Activated CD8-positive, alpha-beta memory T cell treated with anti-CD3 and anti-CD28 coated beads, Interleukin-2, amount 50 U/mL, for 24 hours (primary cell): ENCODE measurements around the gene RRP1.

ENCODE experiments used
- DNase-seq: peaks from one replicate; pipeline ENCODE4 v3.0.0-alpha.2; 2020; ENCODE audit errors: extremely low read depth

Gene RRP1

DNA sequence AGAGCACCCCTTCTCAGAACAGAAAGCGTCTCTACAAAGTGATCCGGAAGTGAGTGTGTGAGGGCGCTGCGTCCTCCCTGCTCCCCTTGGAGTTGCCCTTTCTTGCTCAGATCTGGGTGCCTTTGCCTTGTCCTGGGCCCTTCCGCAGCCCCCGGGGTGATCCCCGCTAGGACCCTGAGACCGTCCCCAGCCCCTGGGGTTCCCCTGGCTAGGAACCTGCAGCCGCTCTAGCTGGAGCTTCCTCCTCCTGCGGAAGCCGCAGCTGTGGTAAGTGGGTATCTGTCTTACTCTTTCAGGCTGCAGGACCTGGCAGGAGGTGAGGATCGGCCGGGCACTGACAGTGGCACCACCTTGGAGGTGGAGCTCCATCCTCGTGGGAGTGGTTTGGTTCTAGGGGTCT, 11.2 kb downstream of the RRP1 start:
- no peak for DNase-seq

DNA sequence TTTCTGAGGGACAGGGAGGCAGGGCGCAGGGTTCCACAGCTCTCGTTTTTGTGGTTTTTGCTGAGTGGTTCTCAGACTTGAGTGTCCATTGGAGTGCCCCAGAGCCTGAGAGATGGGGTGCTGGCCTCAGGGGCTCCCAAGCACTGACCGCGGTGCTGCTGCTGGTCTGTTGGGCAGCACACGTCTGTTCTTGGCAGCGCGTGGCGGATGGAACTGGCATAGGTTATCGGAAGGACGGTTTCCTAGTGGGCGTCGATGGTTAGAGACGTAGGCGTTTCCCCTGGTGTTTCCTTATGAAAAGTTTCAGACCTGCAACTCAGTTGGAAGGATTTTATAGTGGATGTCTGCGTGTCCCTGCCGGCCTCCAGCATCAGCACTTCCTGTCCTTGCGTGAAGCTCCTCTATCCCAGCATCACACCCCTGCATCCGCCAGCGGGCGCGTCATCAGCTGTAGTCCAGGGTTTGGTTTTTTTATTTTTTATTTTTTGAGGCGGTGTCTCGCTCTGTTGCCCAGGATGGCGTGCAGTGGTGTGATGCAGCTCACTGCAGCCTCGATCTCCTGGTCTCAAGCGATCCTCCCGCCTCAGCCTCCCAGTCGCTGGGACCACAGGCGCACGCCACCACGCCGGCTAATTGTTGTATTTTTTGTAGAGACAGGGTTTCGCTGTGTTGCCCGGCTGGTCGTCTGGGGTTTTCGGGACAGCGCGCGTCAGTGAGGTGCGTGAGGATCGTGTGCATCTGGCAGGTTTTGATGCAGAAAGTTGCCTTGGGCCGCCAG, 11.8 kb downstream of the RRP1 start:
- DNase-seq: no peak

DNA sequence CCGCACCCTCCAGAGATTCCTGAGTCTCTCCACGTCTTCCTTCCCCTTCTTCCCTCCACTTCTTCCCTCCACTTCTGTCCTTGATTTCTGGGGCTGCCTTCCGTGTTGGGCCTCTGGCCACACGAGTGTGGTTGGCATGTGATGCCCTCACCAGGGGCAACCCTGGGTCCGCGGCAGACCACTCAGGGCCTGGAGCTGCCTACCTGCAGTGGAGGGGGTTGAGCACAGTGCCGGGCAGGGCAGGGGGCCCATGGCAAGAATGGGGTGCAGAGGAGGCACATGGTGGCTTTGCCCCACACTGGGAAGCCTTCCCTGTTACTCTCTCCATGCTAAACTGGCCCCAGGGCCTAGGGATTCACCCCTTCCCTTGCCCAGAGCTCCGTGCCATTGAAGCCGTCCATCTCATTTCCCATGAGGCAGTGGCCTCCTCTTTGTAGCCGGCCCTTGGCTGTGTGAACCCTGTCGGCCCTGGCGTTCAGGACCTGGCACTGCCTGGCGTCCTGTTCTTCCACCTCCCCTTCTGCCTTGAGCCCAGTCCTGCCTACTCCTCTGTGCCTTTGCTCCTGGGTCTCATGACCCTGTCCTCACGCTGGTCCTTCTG, 13.4 kb downstream of the RRP1 start:
- DNase-seq: no peak

DNA sequence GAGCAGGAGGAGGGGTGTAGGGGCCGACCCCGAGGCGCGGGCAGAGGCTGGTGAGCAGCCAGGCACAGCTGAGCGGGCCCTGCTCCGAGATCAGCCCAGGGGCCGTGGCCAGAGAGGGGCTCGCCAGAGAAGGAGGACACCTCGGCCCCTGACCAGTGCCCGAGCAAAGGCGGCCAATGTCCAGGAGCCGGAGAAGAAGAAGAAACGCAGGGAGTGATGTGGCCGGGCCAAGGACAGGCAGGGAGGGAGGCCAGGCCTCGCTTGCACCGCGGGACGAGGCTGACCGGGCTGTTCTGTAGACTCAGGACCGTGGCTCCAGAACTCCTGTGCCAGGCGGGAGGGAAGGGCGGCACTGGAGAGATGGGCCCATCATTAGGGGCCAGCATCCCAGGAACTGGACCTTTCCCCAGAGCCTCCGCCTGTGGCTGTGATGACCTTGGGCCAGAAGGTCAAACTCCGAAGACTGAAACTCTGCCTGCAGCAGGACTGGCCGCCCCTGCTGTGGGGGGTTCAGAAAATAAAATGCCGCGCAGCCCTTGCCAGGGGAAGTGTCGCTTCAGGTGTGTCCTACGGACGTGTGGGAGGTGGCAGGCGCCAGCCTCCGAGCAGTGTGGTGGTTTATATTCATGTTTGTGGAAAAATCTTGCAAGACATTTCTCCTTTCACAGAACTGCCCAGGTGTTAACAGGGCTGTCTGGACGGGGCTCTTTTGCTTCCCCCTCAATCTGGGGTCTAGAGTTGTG, 14.4 kb downstream of the RRP1 start:
- no peak for DNase-seq

DNA sequence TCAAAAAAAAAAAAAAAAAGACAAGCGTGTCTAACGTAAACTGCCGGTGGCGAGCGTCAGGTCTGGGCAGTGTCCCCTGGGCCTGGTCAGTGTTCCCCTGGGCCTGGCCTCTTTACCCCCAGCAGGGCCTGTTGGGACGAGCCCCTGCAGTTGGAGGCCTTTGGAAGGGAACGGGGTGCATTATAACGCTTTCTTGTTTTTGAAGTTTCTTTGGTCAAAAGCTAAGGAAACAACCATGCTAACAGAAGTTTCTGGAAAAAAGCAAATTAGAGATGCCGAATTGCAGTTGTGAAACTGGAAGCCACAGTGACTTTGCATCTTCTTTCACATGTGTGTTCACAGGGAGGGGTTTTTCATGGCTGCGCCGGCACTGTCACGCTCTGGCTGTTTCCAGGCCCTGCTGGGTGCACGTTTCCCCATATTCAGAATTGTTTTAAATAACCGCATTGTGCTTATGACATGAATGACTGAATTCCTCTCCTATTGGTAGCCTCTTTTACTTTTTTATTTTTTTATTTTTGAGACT, 16.0 kb downstream of the RRP1 start:
- DNase-seq: no peak

DNA sequence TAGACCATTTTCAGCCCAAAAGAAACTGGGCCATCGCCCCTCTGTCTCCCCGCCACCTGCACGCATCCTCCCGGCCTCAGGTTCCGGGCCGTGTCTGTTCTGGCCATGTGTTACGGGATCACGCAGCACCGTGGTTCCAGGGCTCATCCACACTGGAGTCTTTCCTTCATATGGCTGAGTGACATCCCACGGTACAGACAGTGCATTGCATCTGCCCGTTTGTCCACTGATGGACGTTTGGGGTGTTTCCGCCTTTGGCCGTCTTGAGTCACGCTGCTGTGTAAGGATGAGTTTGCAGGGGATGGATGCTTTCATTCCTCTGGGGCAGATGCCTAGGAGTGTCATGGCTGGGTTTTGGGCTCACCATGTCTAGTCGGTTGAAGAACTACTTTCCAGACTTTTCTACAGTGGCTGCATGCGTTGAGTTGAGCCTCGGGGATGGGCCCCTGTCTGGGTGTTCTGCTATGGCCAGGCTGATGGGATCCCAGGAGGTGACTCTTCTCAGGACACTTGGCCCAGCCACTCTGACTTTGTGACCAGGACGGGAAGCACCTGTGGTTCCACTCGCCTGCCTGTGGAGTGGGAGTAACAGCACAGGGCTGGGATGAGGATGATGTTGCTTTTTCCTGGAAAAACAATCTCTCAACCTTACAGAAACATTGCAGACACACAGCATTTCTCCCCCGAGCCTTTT, 16.8 kb downstream of the RRP1 start:
- DNase-seq: no peak

DNA sequence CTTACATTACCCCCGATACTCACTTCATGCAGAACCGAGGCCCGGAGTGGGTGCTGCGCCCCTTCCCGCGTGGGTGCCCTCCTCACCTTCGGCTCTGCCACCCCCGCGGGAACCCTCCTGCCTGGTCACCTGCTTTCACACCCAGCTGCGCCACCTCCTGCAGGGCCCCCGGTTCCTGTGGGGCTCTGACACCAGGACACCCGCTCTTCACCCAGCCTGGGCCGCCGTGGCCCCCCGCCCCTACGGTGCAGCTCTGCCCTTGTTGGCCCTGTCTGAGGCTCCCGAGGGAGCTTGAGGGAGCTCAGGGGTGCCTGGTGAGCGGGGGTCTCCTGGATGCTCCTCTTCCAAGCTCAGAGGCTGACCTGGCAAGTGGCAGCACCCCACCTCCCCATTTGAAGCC, 19.0 kb downstream of the RRP1 start:
- DNase-seq: no peak

DNA sequence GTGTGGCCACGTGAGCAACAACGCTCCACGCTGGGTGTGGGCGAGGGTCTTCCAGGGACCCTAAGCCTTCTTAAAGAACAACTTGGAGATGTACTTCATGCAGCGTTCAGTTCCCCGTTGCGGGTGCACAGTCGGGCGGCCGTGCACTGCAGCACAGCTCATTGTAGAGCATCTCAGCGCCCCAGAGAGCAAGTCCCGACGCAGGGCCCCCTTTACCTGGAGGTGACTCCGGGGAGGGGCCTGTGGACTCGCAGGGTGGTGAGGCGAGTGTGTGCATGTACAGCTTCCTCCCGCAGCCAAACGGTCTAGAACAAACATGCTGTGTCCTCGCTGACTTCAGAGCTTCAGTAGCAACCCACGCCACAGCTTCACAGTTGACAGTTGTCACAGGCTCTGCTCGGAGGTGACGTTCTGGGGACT, 19.5 kb downstream of the RRP1 start:
- no peak for DNase-seq

DNA sequence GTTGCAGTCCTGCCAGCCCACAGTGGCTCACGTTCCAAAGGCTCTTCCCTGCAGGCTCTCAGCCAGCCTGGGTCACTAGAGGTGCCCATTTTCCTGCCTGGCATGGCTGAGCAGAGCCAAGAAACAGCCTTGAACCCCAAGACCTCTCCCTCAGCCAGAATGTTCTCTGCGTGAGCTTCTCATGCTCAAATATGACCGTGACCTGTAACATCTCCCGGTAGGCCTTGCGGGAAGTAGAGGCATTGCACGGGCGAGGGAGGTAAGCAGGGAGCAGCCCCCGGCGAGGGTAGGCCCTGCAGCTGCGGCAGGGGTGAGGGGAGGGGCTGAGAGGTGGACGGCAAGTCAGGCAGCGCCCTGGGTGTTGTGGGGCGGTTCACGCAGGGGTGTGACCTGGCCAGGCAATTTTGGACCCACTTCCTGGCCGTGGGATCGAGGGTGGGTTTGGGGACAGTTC, 20.0 kb downstream of the RRP1 start:
- DNase-seq: no peak

DNA sequence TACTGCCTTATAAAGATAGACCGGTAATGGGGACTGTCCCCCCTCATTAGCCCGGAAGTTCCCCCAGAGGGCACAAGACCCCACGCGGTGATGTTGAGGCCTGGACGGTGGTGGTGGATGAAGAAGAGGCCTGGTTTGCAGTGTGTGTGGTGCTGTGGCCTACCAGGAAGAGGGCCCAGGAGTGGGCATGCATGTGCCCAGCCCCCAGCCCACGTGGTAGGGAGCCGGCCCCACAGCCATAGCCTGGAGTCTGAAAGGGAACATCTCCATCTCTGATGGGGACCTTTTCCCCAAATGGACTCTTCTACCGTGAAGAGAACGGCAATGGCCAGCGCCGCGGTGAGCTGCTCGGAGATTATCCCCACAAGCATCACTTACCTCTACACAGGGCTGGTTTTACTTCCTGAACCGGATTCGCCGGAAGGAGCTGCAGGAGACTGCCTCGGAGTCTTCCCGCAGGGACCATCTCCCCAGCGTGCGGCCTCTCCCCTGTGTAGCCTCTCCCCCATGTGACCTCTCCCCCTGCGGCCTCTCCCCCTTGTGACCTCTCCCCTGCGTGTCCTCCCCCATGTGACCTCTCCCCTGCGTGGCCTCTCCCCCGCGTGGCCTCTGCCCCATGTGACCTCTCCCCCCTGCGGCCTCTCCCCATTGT, 20.6 kb downstream of the RRP1 start:
- no peak for DNase-seq

DNA sequence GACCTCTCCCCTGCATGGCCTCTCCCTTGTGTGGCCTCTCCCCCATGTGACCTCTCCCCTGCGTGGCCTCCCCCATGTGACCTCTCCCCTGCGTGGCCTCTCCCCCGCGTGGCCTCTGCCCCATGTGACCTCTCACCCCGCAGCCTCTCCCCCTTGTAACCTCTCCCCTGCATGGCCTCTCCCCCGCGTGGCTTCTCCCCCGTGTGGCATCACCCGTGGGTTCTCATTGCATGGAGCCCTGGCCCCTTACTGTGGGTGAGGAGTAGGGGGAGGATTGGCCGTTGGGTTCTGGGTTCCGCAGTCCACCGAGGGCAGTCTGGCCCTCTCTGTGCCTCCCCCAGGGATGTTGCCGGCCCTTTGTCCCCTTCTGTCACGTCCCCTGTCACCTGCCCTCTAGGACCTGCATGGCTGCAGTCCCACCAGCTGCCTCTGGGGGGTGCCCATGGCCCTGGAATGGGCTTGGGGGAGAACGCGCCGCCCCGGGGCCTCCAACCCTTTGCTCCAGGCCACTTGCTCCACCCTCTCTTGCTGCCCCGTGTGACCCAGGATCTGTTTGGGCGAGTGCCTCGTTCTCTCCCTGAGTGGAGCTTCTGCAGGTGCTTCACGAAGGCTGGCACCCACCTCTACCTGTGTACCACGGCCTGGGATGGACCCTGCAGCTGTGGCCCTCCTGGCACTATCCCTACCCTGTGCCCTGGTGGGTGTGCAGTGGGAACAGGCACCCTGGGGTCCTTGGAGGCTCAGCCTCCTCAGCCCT, 21.3 kb downstream of the RRP1 start:
- peak; percentile 78 for DNase-seq

DNA sequence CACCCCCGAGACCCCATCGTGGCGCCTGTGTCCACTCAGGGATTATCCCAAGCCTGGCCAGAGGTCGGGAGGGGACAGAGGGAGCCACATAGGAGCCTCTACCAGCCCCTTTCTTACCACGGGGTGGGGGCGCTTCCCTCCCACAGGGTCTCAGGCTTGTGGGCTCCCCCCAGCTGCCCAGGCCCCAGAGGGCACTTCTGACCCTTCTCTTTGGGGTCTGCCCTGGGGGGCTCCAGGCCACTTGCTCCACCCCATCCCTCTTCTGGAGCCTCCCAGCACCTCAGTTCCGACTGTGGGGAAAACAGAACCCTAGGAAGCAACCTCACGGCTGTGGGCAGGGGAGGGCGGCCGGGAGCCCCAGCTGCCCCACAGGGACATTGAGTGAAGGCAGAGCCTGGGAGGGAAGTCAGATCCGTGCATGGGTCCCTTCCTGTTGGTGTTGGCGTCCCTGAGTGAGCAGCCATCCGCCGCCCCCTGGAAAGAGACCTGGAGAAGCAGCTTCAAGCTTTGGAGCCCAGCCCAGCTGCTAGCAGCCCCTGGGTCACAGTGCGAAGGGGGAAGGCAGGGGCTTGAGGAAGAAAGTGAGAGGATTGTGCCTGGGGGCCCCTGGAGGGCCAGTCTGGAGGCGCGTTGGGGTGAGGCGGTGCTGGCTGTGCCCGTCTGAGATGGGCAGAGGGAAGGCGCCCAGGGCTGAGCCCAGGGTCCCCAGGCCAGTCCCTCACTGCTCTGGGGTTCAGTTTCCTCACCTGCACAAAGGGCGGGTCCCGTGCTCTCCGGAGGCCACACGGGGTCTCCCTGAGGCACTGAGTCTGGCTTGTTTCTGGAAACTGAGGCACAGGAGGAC, 22.1 kb downstream of the RRP1 start:
- DNase-seq: no peak

DNA sequence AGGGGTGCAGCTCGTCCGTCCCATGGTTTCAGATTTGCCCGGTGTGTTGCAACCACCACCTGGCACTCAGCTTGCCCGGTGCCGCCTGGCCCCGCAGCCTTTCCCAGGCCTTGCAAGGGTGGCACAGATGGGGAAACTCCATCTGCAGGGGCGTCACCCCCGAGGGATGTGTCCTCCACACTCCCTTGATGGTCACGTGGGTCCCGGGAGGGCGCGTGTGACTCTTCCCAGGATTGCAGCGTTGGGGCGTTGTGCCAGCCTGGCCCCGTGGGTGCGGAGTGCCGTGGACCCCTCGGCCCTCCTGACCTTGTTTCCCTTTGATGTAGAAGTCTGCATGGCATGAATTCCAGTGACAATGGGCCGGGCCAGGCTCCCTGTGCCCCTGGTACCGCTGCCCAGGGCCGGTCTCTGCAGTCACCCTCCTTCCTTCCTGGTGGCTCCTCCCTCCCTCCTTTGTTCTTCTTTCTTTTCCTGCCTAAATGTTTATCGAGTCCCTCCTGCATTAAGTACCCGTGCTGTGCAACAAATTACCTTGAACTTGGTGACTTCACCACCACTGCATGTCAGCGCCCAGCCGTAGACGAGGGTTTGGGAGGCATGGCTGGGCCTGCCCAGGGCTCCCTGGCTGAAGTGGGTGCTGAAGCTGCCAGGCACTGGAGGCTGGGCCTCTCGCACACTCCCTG, 22.9 kb downstream of the RRP1 start:
- no peak for DNase-seq

DNA sequence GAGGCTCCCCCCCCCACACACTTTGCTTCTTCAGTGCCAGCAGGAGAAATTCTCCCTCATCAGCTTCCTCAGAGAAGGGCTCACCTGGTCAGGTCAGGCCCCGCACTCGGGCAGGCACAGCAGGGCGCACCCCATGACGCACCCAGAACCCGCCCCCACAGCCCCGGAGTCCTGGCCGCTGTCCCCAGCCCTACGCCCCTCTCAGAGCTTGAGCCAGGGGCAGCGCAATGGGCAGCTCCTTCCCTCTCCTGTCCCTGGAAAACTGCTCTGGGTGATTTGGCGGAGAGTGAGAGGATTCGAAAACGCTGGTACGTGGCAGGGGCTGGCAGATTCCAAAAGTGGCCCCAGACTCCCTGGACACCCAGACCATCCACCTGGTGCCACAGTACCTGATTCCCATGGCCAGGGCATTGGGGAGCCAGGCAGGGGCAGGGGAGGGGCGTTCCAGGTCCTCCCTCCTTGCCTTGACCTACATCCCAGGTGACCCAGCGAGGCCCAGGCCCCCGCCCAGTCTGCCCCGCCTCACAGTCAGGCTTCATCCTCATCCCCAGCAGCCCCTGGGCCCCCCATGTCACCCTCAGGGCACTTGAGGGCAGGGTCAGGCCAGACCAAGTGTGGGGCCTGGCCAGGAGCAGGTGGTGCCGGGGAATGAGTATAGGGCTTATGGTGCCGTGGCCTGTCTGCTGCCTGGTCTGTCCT, 23.7 kb downstream of the RRP1 start:
- DNase-seq: no peak

DNA sequence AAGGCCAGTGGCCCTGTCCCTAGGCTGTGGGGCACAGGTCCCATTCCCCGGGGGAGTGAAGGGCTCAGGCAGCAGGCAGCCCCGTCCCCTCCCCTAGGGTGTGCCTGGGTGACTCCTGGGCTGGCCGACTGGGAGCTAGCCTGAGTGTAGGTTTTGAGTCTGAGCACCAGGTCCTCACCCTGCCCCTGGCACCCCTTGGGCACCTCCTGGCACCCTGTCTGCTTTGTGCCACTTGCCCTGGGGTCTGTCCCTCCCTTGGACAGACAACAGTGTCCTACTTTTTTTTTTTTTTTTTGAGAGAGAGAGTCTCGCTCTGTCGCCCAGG, 24.2 kb downstream of the RRP1 start:
- DNase-seq: no peak

DNA sequence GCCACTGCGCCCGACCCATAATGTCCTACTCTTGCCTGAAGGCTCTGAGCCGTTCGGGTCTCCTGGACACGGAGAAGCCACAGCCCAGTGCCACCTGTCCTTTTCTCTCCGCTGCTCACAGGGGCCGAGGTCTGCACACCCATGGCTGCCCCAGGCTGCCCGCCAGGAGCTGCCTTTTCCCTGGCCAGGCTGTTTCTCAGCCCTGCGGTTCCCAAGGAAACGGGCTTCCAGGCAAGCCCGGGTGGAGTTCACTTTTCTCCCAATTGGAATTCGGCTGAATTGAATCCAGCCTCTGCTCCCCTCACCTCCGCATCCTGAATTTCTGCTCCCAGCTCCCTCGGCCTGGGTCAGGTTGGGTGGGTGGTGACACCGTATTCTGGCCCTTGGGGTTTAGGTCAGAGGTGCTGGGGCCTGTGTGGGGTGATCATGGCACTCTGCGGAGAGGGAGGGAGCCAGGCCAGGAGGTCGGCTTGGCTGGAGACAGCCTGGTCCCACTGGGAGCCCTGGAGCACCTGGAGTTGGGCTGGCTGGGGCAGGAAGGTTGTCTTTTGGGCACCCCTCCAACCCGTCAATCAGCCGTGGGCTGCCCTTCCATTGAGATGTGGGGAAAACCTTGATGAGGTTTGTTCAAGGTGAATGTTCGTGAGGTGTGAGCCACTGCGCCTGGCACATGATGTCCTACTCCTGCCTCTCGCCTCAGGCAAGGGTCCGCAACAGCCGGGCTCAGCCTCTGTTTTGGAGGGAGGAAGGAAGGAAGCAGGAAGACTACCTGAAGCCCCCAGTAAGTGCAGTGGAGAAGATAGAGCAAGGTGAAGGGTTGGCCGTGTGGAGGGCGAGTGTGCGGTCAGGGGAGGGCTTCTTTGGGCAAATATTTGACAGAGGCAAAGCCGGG, 25.1 kb downstream of the RRP1 start:
- no peak for DNase-seq

DNA sequence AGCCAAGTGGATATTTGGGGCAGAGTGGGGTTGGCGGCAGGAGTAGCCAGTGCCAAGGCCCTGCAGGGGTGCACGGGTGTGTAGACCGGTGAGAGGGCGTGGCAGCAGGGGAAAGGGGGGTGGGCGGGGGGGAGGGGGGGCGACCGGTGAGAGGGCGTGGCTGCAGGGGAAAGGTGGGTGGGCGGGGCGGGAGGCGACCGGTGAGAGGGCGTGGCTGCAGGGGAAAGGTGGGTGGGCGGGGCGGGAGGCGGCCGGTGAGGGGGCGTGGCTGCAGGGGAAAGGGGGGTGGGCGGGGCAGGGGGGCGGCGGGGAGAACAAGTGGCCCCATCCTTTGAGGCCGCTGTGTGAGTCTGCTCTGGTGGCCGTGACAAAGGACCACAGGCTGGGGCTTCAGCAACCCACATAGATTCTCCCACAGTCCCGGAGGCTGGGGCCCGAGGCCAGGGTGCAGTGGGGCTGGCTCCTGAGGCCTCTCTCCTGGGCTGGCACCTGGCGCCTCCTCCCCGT, 25.8 kb downstream of the RRP1 start:
- no peak for DNase-seq

DNA sequence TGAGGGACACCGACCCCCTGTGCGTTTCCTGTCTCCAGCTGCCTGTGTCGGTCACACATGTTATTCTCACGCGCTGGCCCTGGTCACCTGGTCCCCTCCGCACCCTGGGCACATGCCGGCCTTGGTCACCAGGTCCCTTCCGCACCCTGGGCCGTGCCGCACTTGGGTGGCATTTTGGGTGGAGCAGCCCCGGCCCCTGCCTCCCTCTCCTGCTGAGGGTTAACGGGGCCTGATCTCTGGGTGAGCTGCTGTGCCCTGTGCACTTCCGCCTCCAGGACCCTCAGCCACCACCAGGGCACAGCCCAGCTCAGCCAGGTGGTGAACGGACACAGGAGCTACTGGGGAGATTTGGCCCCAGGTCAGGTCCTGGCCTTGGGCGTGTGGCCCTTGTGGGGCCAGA, 26.6 kb downstream of the RRP1 start:
- DNase-seq: no peak
